Midbrain (tissue), 1 donor: ENCODE results near the gene HSPA6.
"Not testable (repeated sequence)": the region's sequence is repeated elsewhere in the genome, so short reads cannot be mapped to it uniquely, and the experiment has no call there.

Experiments
- DNase-seq: peaks from one replicate; lab custom pipeline; 2025; lab: John Stamatoyannopoulos, UW

HSPA6 gene

GRCh38 chr1:161532644-161533567 is 8.6 kb downstream of the HSPA6 start:
- peak; percentile 81 for DNase-seq

GRCh38 chr1:161537068-161537669 is 12.8 kb downstream of the HSPA6 start:
- not testable (repeated sequence) for DNase-seq

GRCh38 chr1:161538925-161539479 is 14.7 kb downstream of the HSPA6 start:
- DNase-seq, result not testable (repeated sequence)

- DNase-seq, result peak; percentile 80
Observed at GRCh38 chr1:161539731-161540569, 15.6 kb downstream of the HSPA6 start.

GRCh38 chr1:161540570-161540960 is 16.2 kb downstream of the HSPA6 start:
- not testable (repeated sequence) for DNase-seq

GRCh38 chr1:161542091-161542559 is 17.8 kb downstream of the HSPA6 start:
- not testable (repeated sequence) for DNase-seq

- not testable (repeated sequence) for DNase-seq
Observed at GRCh38 chr1:161543125-161543524, 18.8 kb downstream of the HSPA6 start.

GRCh38 chr1:161545005-161545731 is 20.8 kb downstream of the HSPA6 start:
- DNase-seq, result not testable (repeated sequence)

GRCh38 chr1:161547995-161548741 is 23.8 kb downstream of the HSPA6 start:
- not testable (repeated sequence) for DNase-seq

- not testable (repeated sequence) for DNase-seq
Observed at GRCh38 chr1:161548749-161549406, 24.5 kb downstream of the HSPA6 start.

GRCh38 chr1:161549652-161550051 is 25.3 kb downstream of the HSPA6 start, which contains the start of gene FCGR3A:
Gene FCGR3A, minus strand, starts transcription at chr1:161549818. Its CDS starts 82 bp downstream, at chr1:161549736.
- DNase-seq, result peak; percentile 25

GRCh38 chr1:161550942-161551341 is 26.6 kb downstream of the HSPA6 start:
- DNase-seq, result not testable (repeated sequence)

GRCh38 chr1:161553631-161554030 is 29.3 kb downstream of the HSPA6 start:
- DNase-seq, result not testable (repeated sequence)

- DNase-seq, result not testable (repeated sequence)
Observed at GRCh38 chr1:161554340-161554739, 30.0 kb downstream of the HSPA6 start.

- DNase-seq, result not testable (repeated sequence)
Observed at GRCh38 chr1:161554815-161555417, 30.6 kb downstream of the HSPA6 start.

- not testable (repeated sequence) for DNase-seq
Observed at GRCh38 chr1:161556143-161556542, 31.8 kb downstream of the HSPA6 start.

- not testable (repeated sequence) for DNase-seq
Observed at GRCh38 chr1:161556990-161557389, 32.6 kb downstream of the HSPA6 start.

- not testable (repeated sequence) for DNase-seq
Observed at GRCh38 chr1:161557506-161558450, 33.4 kb downstream of the HSPA6 start.
